Skin epidermis (tissue), 12 donors: Measurements from ENCODE around the gene PFDN5.
"Not testable (repeated sequence)": the region's sequence is repeated elsewhere in the genome, so short reads cannot be mapped to it uniquely, and the experiment has no call there.

Experiments used
- H3K27ac ChIP-seq, 21 experiments: fragments of 200-600 bp; sonication (generic) in 11 of 21; one replicate each; pipeline ENCODE4 v1.5.0; 2020; ENCODE audit warnings: mild to moderate bottlenecking in 3 of 21, inconsistent platforms in 2 of 21, moderate library complexity in 2 of 21
- H3K4me3 ChIP-seq, 7 experiments: fragments of 200-600 bp; sonication (generic) in 2 of 7; one replicate each; pipeline ENCODE4 v1.5.0; 2020; ENCODE audit warnings: inconsistent platforms in 2 of 7, mild to moderate bottlenecking in 2 of 7, moderate library complexity in 1 of 7

The PFDN5 gene

GRCh38 chr12:53279283-53279869 is 16.0 kb upstream of the PFDN5 start:
- Histone ChIP-seq H3K4me3 (no peak overlapping the region), H3K27ac (peak overlapping the region in 4 of 21 experiments; percentile 13 to 64 (median 44))

DNA sequence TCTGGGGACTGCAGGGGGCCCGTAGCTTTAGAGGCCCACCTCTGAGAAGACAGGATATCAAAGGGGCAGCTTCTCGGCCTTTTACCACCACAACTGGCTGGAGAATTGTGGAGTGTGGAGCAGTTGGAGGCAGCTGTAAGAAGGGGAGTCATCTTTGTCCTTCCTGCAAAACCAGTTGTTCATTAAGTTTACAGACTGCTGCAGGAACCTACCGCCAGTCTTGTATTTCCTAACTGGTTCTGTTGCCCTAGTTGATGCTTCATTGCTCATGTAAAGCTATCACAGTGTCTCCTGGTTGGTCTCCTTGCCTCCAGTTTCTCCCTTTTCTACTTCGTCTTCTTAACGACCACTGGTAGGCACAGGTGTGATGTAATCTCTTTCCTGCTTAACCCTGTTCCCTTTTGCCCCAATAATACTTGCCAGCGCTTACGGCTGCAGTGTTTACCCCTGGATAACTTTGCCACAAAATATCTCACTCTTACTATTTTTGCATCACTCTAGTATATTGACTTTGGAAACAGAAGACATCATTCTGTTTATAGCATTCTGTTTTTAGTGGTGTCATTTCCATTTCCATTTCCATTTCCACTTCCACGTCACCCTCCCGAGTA is 15.3 kb upstream of the PFDN5 start:
- Histone ChIP-seq H3K27ac (peak overlapping the region in 4 of 21 experiments; percentile 13 to 64 (median 44)), H3K4me3 (no peak overlapping the region)

- Histone ChIP-seq H3K27ac (no peak overlapping the region), H3K4me3 (no peak overlapping the region)
Observed at GRCh38 chr12:53286448-53286847, 8.9 kb upstream of the PFDN5 start.

DNA sequence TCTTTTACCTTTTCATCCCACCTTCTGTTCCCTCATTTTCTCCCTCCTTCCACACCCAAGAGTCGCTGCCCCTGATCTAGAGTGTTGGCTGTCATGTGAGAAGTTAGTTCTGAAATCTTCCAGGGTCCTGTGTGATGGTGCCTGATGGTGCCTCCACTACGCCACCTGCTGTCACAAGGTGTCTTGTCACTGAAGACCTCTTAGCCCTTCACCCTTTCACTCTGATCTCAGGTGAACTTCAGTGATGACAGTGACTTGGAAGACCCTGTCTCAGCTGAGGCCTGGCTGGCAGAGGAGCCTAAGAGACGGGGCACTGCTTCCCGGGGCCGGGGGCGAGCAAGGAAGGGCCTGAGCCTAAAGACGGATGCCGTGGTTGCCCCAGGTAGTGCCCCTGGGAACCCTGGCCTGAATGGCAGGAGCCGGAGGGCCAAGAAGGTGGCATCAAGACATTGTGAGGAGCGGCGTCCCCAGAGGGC is 7.6 kb upstream of the PFDN5 start:
- H3K4me3 ChIP-seq = no peak overlapping the region
- no peak overlapping the region for H3K27ac ChIP-seq

DNA sequence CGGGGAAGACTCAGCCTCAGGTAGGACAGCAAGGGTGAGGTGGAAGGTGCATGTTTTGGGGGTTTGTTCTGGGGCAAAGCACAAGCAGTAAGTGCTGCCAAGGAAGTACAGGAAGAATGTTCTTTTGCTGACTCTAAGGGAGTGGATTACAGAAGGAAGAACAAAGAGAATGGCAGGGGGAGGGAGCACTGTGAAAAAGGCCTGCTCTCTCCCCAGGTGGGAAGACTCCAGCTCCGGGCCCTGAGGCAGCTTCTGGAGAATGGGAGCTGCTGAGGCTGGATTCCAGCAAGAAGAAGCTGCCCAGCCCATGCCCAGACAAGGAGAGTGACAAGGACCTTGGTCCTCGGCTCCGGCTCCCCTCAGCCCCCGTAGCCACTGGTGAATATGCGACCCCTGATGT is 7.0 kb upstream of the PFDN5 start:
- H3K27ac ChIP-seq = no peak overlapping the region
- H3K4me3 ChIP-seq = no peak overlapping the region

DNA sequence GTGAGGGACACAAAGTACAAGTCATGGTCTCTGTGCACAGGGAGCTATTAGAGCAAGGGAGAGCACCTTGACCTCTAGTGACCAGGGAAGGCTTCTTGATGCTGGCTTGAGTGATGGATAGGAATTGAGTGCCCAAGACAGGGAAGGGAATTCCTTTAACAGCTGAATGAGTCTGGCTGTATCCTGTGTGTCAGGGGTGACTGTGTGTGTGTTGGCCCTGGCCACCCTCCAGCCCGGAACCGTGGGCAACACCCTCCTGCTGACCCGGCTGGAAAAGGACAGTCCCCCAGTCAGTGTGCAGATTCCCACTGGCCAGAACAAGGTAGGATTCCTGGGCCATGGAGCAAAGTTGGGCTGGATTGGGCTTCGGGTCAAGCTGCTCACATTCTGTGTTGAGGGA is 5.5 kb upstream of the PFDN5 start:
- no peak overlapping the region for H3K27ac ChIP-seq
- H3K4me3 ChIP-seq = no peak overlapping the region

DNA sequence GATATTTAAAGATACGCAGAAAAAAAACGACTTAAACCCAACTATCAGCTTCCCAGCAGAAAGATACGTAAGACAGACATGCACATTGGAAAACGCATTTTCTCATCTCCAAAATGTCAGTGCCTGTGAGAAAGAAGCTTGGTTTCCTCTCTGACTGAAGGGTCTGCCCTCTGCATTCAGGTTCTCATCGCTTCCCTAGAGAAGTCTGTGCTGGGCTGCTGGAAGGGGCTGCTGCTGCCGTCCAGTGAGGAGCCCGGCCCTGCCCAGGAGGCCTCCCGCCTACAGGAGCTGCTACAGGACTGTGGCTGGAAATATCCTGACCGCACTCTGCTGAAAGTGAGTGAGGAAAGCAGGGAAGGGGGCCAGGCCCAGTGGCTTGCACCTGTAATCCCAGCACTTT is 4.7 kb upstream of the PFDN5 start:
- no peak overlapping the region for H3K4me3 ChIP-seq
- H3K27ac ChIP-seq = no peak overlapping the region

GRCh38 chr12:53292426-53292825 is 2.9 kb upstream of the PFDN5 start:
- no peak overlapping the region for H3K27ac ChIP-seq
- no peak overlapping the region for H3K4me3 ChIP-seq

DNA sequence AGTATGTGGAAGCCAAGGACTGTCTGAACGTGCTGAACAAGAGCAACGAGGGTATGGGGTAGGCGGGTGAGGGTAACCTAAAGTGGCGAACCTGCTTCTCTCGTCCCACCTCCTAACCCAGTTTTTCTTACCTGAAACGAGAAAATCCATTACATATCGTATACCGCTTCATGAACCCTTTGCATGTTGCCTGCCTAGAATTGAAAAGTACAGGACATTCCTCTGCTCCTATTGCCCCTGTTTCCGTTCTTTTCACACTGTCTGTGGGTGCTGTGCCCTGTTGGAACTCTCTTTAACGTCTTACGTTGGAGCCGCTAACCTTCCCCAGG is 513 bp downstream of the PFDN5 start:
- Histone ChIP-seq H3K27ac (peak overlapping the region in 20 of 21 experiments; percentile 76 to 97 (median 91)), H3K4me3 (peak overlapping the region; percentile 61 to 94 (median 84))

- peak overlapping the region in 6 of 21 experiments; percentile 0 to 97 (median 37) for H3K27ac ChIP-seq
- H3K4me3 ChIP-seq = not testable (repeated sequence)
Observed at GRCh38 chr12:53297106-53297505, 1.8 kb downstream of the PFDN5 start.

DNA sequence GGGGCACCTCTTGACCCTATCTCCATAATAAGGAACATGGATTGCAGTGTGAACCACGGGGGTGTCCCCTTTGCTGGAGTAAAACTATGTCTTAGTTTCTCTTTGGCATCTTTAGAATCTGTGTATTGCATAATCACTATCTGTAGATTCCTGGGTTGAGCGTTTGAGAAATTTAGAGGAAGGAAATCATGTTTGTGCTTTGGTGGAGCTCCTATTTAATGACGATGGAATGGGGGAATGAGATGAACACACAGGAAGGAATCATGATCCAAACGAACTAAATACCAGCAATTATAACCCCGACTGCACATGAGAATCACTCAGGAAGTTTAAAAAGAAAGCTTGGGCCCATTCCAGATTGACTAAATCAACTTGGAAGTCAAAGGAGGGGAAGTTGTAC is 2.8 kb downstream of the PFDN5 start:
- Histone ChIP-seq H3K4me3 (no peak overlapping the region), H3K27ac (peak overlapping the region in 16 of 21 experiments; percentile 12 to 90 (median 74))

- peak overlapping the region in 6 of 7 experiments; percentile 71 to 89 (median 80) for H3K4me3 ChIP-seq
Observed at GRCh38 chr12:53299101-53299453, 3.7 kb downstream of the PFDN5 start.

GRCh38 chr12:53299454-53300180 is 4.3 kb downstream of the PFDN5 start, which contains the start of gene MYG1:
Gene MYG1 (plus strand): TSS chr12:53299695. CDS start chr12:53299738, 43 bp downstream.
- H3K4me3 ChIP-seq = peak within 1 kb of the TSS; percentile 71 to 89 (median 76)
- H3K27ac ChIP-seq = peak within 1 kb of the TSS; percentile 29 to 90 (median 79)

More at GRCh38 chr12:53299101-53299453, 3.7 kb downstream of the PFDN5 start:
- H3K27ac ChIP-seq = peak overlapping the region in 20 of 21 experiments; percentile 29 to 90 (median 79)

GRCh38 chr12:53300187-53300586 is 4.8 kb downstream of the PFDN5 start:
- Histone ChIP-seq H3K4me3 (peak overlapping the region; percentile 71 to 89 (median 76)), H3K27ac (peak overlapping the region; percentile 29 to 90 (median 79))

DNA sequence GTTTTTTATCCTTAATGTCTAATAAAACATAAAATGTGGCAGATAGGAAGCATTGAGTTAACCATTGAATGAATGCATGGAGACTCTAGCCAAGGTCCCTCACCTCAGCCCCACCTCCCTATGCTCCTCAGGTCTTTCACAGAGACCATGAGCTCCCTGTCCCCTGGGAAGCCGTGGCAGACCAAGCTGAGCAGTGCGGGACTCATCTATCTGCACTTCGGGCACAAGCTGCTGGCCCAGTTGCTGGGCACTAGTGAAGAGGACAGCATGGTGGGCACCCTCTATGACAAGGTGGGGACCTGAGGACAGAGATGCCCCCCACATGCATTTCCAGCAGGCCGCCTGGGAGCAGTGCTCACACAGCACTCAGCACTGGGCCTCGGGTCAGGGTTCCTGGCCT is 7.6 kb downstream of the PFDN5 start:
- no peak overlapping the region for H3K4me3 ChIP-seq
- no peak overlapping the region for H3K27ac ChIP-seq

GRCh38 chr12:53306826-53307225 is 11.5 kb downstream of the PFDN5 start:
- H3K4me3 ChIP-seq = no peak overlapping the region
- no peak overlapping the region for H3K27ac ChIP-seq

- Histone ChIP-seq H3K27ac (no peak overlapping the region), H3K4me3 (no peak overlapping the region)
Observed at GRCh38 chr12:53308276-53308675, 12.9 kb downstream of the PFDN5 start.

DNA sequence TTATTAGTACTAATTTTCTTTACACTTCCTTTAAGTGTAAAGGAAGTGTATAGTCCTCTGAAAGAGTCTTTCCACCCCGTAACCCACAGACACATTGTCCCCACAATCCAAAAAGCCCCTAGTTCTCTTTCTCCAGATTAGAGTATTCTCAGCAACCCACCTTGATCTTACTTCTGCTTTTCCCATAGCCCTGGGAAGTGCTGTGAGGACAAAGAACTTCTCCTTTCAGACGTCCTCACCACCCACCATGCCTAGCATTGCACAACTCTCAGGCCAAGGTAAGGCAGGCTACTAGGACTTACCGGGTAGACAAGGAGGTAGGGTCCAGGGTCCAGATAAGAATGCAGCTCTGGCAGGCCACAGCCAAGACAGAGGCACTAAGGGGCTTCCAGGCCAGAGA is 18.7 kb downstream of the PFDN5 start:
- H3K27ac ChIP-seq = no peak overlapping the region
- no peak overlapping the region for H3K4me3 ChIP-seq

DNA sequence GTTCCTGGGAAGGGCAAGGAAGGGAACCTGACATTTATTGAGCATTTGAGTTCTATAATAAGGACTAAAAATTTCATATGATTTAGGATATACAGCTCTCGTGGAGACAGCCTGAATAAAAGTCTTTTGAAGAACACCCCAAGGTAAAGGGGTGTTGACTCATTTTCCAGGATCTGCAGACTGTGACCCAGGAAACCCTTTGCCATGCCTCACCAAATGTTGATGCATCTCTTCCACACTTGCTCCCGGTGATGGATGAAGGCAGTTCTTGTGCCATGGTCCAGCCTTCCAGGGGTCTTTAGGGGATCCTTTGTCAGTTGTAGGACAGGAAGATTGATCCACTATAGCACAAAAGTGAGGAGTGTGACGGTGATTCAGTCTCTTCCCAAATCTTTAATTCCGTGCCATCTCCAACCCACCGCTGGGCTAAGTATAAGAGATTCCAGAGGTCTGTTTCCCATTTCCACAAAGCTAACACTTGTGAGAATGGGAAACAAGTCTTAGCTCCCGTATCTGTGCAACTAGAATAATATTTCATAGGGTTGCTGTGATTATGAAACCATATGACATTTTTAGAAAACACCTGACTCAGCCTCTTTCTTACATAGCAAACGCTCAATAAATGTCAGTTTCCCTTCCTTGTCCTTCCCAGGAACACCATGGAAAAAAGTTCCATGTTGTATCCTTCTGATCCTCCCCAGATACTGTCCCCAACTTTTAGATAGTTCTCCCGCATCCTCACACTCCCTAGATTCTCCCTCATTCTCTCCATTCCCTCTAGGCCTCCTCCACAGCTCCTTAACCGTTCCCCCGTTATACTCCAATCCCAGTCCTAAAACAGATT is 25.2 kb downstream of the PFDN5 start:
- Histone ChIP-seq H3K4me3 (peak overlapping the region; percentile 48 to 76 (median 62)), H3K27ac (peak overlapping the region in 20 of 21 experiments; percentile 68 to 95 (median 86))
